ENCODE measurements around the gene AHCTF1. TPM values are rescaled to one million over a fixed set of nuclear protein-coding genes. Genes with fewer than 3 reads are reported as not detected.
"Not testable (repeated sequence)": the region's sequence is repeated elsewhere in the genome, so short reads cannot be mapped to it uniquely, and the experiment has no call there.

Gene AHCTF1
- polyA plus RNA-seq, 1 experiment = 6.1 TPM

GRCh38 chr1:246827396-246827795 lies 104.4 kb downstream of the AHCTF1 start:
- DNase-seq (ENCODE audit: low read depth) = no peak
- CTCF ChIA-PET = no interaction called here

DNA sequence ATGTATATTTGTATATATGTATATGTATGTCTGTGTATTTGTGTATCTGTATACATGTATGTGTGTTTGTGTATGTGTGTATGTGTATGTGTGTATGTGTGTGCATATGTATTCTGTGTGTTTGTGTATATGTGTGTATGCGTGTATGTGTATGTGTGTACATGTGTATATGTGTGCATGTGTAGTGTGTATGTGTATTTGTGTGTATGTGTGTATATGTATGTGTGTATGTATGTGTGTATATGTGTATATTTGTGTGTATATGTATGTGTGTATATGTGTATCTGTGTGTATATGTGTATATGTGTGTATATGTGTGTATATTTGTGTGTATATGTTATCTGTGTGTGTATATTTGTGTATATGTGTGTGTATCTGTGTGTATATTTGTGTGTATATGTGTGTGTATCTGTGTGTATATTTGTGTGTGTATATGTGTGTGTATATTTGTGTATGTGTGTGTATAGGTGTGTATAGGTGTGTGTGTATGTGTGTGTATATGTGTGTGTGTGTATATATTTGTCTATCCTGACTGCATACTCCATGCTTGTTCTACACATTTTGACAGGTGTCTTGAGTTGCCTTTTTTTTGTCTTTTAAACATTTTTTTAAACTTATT lies 106.1 kb downstream of the AHCTF1 start:
- CTCF ChIA-PET = interaction anchor here (0.9 kb wide), 1 partner anchor 23 kb away, joined by 3 read pairs; no protein-coding TSS in a partner anchor
- no peaks in the 10 kb centered on the region for H3K36me3 ChIP-seq (ENCODE audit: control insufficient read depth, insufficient read depth, low read length)
- POLR2A ChIA-PET = no interaction called here
- TF ChIP-seq CTCF (IDR thresholded peaks at IDR 0.05; ENCODE audit: insufficient read depth, low read depth, low read length) = no peak
- no peaks in the 10 kb centered on the region; the same call in 1 of the 2 replicates for H3K27me3 ChIP-seq (ENCODE audit: control insufficient read depth, insufficient read depth, low read length)
- DNase-seq (ENCODE audit: low read depth) = no peak
- no peak overlapping the region for H3K4me3 ChIP-seq (ENCODE audit: low read depth, low read length)

More at GRCh38 chr1:246827396-246827795, 104.4 kb downstream of the AHCTF1 start:
- POLR2A ChIA-PET = no interaction called here
- Histone ChIP-seq H3K4me3 (ENCODE audit: low read depth, low read length) (no peak overlapping the region), H3K36me3 (ENCODE audit: control insufficient read depth, insufficient read depth, low read length) (no peaks in the 10 kb centered on the region), H3K27me3 (ENCODE audit: control insufficient read depth, insufficient read depth, low read length) (no peaks in the 10 kb centered on the region)
- TF ChIP-seq CTCF (IDR thresholded peaks at IDR 0.05; ENCODE audit: insufficient read depth, low read depth, low read length) = no peak

DNA sequence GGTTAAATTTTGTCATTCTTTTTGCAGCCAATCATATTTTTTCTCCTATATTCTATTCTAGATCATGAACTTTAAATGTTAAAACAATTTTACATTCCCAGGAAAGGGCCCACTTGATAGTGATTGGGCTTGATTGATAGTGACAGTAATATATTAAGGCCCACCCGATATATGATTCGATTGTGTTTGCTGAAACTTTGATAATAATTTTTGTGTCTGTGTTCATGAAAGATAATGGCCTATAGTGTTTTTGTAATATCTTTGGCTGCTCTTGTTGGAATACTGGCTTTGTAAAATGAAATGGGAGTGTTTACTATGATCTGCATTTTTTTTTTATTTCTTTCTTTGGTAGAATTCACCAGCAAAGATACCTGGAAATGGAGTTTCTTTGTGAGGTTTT lies 107.2 kb downstream of the AHCTF1 start:
- no peak for DNase-seq (ENCODE audit: low read depth)
- no peak for TF ChIP-seq CTCF (IDR thresholded peaks at IDR 0.05; ENCODE audit: insufficient read depth, low read depth, low read length)
- Histone ChIP-seq H3K36me3 (ENCODE audit: control insufficient read depth, insufficient read depth, low read length) (no peaks in the 10 kb centered on the region), H3K4me3 (ENCODE audit: low read depth, low read length) (no peak overlapping the region), H3K27me3 (ENCODE audit: control insufficient read depth, insufficient read depth, low read length) (no peaks in the 10 kb centered on the region; the same call in 1 of the 2 replicates)
- CTCF ChIA-PET = interaction anchor here (0.9 kb wide), 1 partner anchor 24 kb away, joined by 3 read pairs; no protein-coding TSS in a partner anchor
- POLR2A ChIA-PET = no interaction called here

DNA sequence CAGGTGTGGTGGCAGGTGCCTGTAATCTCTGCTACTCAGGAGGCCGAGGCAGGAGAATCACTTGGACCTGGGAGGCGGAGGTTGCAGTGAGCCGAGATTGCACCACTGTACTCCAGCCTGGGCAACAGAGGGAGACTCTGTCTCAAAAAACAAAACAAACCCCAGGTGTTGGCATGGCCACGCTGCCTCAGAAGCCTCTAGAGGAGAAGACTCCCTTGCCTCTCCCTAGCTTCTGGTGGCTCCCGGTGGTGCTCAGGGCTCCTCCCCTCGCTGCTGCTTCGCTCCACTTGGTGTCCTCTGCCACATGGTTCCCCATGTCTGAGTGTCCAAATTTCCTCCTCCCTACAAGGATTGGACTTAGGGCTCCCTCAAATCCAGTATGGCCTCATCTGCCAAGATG lies 109.6 kb downstream of the AHCTF1 start:
- H3K4me3 ChIP-seq (ENCODE audit: low read depth, low read length); CTCF ChIA-PET; DNase-seq (ENCODE audit: low read depth); H3K27me3 ChIP-seq (ENCODE audit: control insufficient read depth, insufficient read depth, low read length); POLR2A ChIA-PET; H3K36me3 ChIP-seq (ENCODE audit: control insufficient read depth, insufficient read depth, low read length): not testable (repeated sequence)

DNA sequence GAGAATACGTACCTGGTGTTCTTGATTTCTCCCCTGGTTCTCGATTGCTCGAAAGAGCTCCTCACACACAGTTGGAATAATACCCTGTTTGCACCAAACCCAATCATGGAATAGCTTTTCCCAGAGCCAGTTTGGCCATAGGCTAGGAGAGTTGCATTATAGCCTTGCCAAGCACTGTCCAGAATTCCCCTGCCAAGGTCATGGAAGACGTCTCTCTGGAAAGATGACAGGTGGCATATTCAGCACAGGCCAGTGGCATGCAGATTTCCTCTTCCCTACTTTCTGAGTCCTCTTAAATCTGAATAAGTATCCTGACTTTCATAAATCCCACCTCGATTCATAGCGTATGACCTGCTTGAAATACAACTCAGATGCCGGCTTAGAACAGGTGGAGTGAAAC lies 111.1 kb downstream of the AHCTF1 start:
- TF ChIP-seq CTCF (IDR thresholded peaks at IDR 0.05; ENCODE audit: insufficient read depth, low read depth, low read length) = no peak
- Histone ChIP-seq H3K27me3 (ENCODE audit: control insufficient read depth, insufficient read depth, low read length) (peaks cover 1% of the 10 kb centered on the region; the same call in 1 of the 2 replicates), H3K4me3 (ENCODE audit: low read depth, low read length) (no peak overlapping the region), H3K36me3 (ENCODE audit: control insufficient read depth, insufficient read depth, low read length) (no peaks in the 10 kb centered on the region)
- ChIA-PET CTCF (no interaction called here), POLR2A (no interaction called here)
- no peak for DNase-seq (ENCODE audit: low read depth)

DNA sequence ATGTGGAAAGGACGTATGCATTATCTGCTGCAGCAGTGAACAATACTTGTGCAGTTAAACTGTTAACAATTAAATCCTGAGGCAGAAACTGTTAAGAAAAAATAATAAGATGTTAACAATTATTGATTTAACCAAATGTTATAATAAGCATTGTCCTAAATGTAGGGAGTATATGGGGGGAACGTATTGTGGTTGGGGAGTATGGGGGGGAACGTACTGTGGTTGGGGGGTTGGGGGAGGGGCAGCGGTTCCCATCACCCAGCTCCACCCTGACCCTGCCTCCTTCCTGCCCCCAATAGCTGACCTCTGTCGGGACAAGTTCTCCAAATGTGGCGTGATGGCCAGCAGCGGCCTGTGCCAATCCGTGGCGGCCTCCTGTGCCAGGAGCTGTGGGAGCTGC lies 114.0 kb downstream of the AHCTF1 start:
- H3K36me3 ChIP-seq (ENCODE audit: control insufficient read depth, insufficient read depth, low read length); H3K4me3 ChIP-seq (ENCODE audit: low read depth, low read length); CTCF ChIA-PET; DNase-seq (ENCODE audit: low read depth); POLR2A ChIA-PET; H3K27me3 ChIP-seq (ENCODE audit: control insufficient read depth, insufficient read depth, low read length): not testable (repeated sequence)

Measured in BJ (cell line).